Activated T-helper 1 cell treated with anti-CD3 and anti-CD28 coated beads, Interleukin-12 subunit alpha, Interleukin-12 subunit beta, Interleukin-2, Interleukin-4 antibody, amounts not matched to agents 30 ng/mL and 10 ng/mL and 1 ng/mL, durations not matched to agents 14 hours and 24 hours and 36 hours (primary cell): ENCODE results near the gene VSIG10L. TPM values are rescaled to one million over a fixed set of nuclear protein-coding genes. Genes with fewer than 3 reads are reported as not detected.

Experiments
- DNase-seq: peaks from one replicate; pipeline ENCODE4 v3.0.0; 2021; ENCODE audit warnings: low spot score
- H3K27ac Mint-ChIP-seq: one replicate; pipeline ENCODE4 v1.8.0; 2021; ENCODE audit warnings: mild to moderate bottlenecking, mixed read lengths
- H3K27me3 Mint-ChIP-seq: one replicate; pipeline ENCODE4 v1.8.0; 2022; ENCODE audit warnings: mild to moderate bottlenecking, moderate library complexity, mixed read lengths; ENCODE audit not compliant: insufficient read depth
- H3K36me3 Mint-ChIP-seq: one replicate; pipeline ENCODE4 v1.8.0; 2021; ENCODE audit warnings: low read depth, mixed read lengths
- H3K4me1 Mint-ChIP-seq: one replicate; pipeline ENCODE4 v1.8.0; 2021; ENCODE audit warnings: low read depth, mixed read lengths
- H3K4me3 Mint-ChIP-seq: one replicate; pipeline ENCODE4 v1.8.0; 2021; ENCODE audit warnings: mild to moderate bottlenecking, moderate library complexity, mixed read lengths
- H3K9me3 Mint-ChIP-seq: one replicate; pipeline ENCODE4 v1.8.0; 2021; ENCODE audit warnings: mixed read lengths
- intact Hi-C: fragments of 100-400 bp; cut with micrococcal nuclease; formaldehyde crosslinking; loops from one replicate; pipeline ENCODE4 v1.15.1; 2024
- total RNA-seq: library from RNA; stranded (reverse); gene quantifications from 2 replicates; pipeline ENCODE4 v1.2.3, GENCODE V29; 2022

The VSIG10L gene
- total RNA-seq, 1 donor from 2014 or later, result 6.0 TPM

DNA sequence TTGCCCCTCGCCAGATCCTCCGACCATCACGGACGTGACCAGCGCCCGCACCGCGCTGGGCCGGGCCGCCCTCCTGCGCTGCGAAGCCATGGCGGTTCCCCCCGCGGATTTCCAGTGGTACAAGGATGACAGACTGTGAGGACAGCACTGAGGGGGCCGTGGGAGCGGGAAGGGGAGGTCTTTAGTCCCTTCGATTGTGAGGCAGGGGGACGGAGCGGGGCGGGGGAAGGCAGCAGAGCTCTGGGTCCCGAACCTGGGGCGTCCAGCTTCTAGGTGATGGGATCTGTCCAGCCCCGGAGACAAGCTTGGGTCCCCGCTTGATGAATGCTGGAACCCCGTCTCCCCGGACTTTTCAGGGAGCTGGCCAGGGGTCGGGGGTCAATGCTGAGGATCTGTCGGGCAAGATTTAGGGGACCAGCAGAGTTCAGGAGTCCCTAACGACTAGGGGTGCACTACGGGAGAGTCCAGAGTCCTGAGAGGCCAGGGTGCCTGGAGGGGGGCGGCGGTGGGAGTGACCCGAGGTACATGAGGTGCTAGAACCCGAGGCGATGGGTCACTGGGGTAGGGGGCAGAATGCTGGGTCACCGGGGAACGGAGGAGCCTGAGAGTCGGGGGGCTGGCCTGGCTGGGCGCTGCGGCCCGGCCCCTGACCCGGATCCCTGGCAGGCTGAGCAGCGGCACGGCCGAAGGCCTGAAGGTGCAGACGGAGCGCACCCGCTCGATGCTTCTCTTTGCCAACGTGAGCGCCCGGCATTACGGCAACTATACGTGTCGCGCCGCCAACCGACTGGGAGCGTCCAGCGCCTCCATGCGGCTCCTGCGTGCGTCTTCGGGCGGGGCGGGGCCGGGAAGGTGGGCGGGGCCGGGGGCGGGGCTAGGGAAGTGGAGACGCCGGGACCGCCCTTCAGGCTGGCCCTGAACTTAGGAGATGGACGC lies 14.6 kb downstream of the VSIG10L start:
- intact Hi-C loops, result loop anchor here (1.0 to 2.0 kb wide), 4 partner anchors 12 to 169 kb away; no protein-coding TSS in a partner anchor
- peak; percentile 49 for DNase-seq
- H3K4me1 Mint-ChIP-seq, result peaks cover 12% of the 10 kb centered on the region
- peaks cover 9% of the 10 kb centered on the region for H3K36me3 Mint-ChIP-seq
- H3K9me3 Mint-ChIP-seq, result no peaks in the 10 kb centered on the region
- H3K27ac Mint-ChIP-seq, result peak overlapping the region; percentile 63
- peaks cover 24% of the 10 kb centered on the region for H3K27me3 Mint-ChIP-seq
- H3K4me3 Mint-ChIP-seq, result peak overlapping the region; percentile 79

GRCh38 chr19:51326216-51327065 lies 15.5 kb downstream of the VSIG10L start:
- no peaks in the 10 kb centered on the region for H3K9me3 Mint-ChIP-seq
- H3K27ac Mint-ChIP-seq, result no peak overlapping the region
- H3K36me3 Mint-ChIP-seq, result peaks cover 4% of the 10 kb centered on the region
- peak overlapping the region; percentile 9 for H3K4me3 Mint-ChIP-seq
- no peak for DNase-seq
- peaks cover 12% of the 10 kb centered on the region for H3K4me1 Mint-ChIP-seq
- peaks cover 26% of the 10 kb centered on the region for H3K27me3 Mint-ChIP-seq
- intact Hi-C loops, result loop anchor here (1.0 to 2.0 kb wide), 4 partner anchors 13 to 168 kb away; no protein-coding TSS in a partner anchor

- intact Hi-C loops, result no loop called here
- Mint-ChIP-seq H3K27me3 (peaks cover 26% of the 10 kb centered on the region), H3K27ac (peak overlapping the region; percentile 50), H3K36me3 (peaks cover 2% of the 10 kb centered on the region), H3K4me1 (peaks cover 12% of the 10 kb centered on the region), H3K4me3 (peak overlapping the region; percentile 23), H3K9me3 (no peaks in the 10 kb centered on the region)
- DNase-seq, result no peak
These were observed 16.6 kb downstream of the VSIG10L start for GRCh38 chr19:51325161-51325976.

- no peaks in the 10 kb centered on the region for H3K9me3 Mint-ChIP-seq
- peak overlapping the region; percentile 9 for H3K27ac Mint-ChIP-seq
- no peak overlapping the region for H3K4me3 Mint-ChIP-seq
- intact Hi-C loops, result no loop called here
- peaks cover 12% of the 10 kb centered on the region for H3K4me1 Mint-ChIP-seq
- peaks cover 2% of the 10 kb centered on the region for H3K36me3 Mint-ChIP-seq
- H3K27me3 Mint-ChIP-seq, result peaks cover 26% of the 10 kb centered on the region
- no peak for DNase-seq
These were observed 17.8 kb downstream of the VSIG10L start for GRCh38 chr19:51324167-51324481.

- H3K9me3 Mint-ChIP-seq, result no peaks in the 10 kb centered on the region
- H3K27me3 Mint-ChIP-seq, result peaks cover 26% of the 10 kb centered on the region
- intact Hi-C loops, result no loop called here
- DNase-seq, result no peak
- no peak overlapping the region for H3K4me3 Mint-ChIP-seq
- no peak overlapping the region for H3K27ac Mint-ChIP-seq
- peaks cover 12% of the 10 kb centered on the region for H3K4me1 Mint-ChIP-seq
- peaks cover 2% of the 10 kb centered on the region for H3K36me3 Mint-ChIP-seq
These were observed 18.3 kb downstream of the VSIG10L start for GRCh38 chr19:51323481-51324166.

GRCh38 chr19:51321799-51322198 lies 20.1 kb downstream of the VSIG10L start:
- H3K4me3 Mint-ChIP-seq, result no peak overlapping the region
- no peaks in the 10 kb centered on the region for H3K36me3 Mint-ChIP-seq
- H3K4me1 Mint-ChIP-seq, result peaks cover 7% of the 10 kb centered on the region
- peaks cover 23% of the 10 kb centered on the region for H3K27me3 Mint-ChIP-seq
- no peak overlapping the region for H3K27ac Mint-ChIP-seq
- intact Hi-C loops, result no loop called here
- no peaks in the 10 kb centered on the region for H3K9me3 Mint-ChIP-seq
- DNase-seq, result no peak

- intact Hi-C loops, result no loop called here
- Mint-ChIP-seq H3K9me3 (no peaks in the 10 kb centered on the region), H3K4me3 (no peak overlapping the region), H3K27me3 (peaks cover 10% of the 10 kb centered on the region), H3K27ac (no peak overlapping the region), H3K4me1 (no peaks in the 10 kb centered on the region), H3K36me3 (no peaks in the 10 kb centered on the region)
- no peak for DNase-seq
These were observed 21.7 kb downstream of the VSIG10L start for GRCh38 chr19:51320280-51320657.

DNA sequence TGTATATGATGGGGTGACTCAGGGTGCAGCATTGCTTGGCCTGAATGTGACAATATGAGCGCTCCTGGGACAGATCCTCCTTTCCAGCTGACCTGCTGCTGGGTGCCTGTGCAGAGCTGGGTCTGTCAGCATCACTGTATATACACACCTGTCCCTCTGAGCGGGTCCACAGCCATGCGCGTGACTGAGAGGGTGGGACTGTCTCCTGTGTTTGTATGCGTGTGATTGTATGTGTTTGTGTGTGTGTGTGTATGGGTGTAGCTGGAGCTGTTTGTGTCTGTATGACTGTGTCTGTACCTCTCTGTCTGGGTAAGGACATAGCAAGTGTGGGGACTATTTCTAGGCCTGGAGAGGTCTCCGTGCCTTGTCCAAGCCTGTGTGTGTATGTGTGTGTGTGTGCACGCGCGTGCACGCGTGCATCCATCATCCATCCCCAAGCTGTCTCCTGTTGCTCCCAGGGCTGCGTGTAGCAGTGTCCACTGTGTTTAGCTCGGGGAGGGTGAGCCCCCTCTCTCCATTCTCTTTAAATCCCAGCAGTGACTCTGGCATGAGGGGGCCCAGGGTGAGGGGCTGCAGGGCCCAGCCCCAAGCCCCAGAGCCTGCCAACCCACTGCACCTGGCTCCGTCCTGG lies 22.2 kb downstream of the VSIG10L start:
- intact Hi-C loops, result no loop called here
- DNase-seq, result no peak
- no peaks in the 10 kb centered on the region for H3K9me3 Mint-ChIP-seq
- H3K36me3 Mint-ChIP-seq, result no peaks in the 10 kb centered on the region
- H3K4me1 Mint-ChIP-seq, result no peaks in the 10 kb centered on the region
- no peak overlapping the region for H3K27ac Mint-ChIP-seq
- peaks cover 6% of the 10 kb centered on the region for H3K27me3 Mint-ChIP-seq
- H3K4me3 Mint-ChIP-seq, result no peak overlapping the region

DNA sequence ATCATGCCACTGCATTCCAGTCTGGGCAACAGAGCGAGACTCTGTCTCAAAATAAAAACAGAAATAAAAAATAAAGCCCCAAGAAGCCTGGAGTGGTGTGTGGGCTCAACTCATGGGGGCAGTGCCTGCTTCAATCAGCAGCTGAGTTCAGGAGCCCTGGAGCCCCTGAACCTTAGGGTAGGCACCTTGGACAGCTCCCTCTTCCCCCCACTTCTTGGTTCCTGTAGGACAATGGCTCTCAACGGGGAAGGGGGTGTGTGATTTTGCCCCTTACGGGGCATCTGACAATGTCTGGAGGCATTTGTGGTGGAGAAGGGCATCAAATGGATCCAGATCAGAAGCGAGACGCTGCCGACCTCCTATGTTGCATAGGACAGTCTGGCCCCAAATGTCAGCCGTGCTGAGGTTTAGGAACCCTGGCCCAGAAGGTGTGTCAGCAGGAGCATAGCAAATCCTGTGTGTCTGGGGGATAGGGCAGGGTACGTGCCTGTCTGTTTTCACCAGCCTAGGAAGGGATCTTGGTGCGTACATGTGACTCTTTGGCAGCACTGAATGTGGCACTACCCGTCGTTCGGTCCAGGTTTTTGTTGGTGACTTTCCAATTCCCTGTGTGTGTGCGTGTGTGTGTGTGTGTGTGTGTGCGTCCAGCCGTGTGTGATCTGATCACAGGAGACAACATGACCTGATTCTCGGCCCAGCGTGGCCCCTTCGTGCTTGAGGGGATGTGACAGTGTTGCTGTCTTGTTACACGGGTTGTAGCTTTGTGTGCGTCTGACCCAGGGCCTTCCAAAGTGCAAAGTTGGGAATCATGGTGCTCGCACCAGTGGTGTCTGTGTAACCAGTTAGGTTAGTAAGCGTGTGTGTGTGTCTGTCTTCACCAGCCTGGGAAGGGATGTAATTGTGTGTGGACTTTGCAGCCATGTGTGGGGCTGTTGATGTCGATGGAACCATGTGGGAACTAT lies 23.0 kb downstream of the VSIG10L start:
- intact Hi-C loops, result no loop called here
- Mint-ChIP-seq H3K4me3 (no peak overlapping the region), H3K36me3 (no peaks in the 10 kb centered on the region), H3K4me1 (no peaks in the 10 kb centered on the region), H3K27ac (no peak overlapping the region), H3K27me3 (peaks cover 9% of the 10 kb centered on the region), H3K9me3 (no peaks in the 10 kb centered on the region)
- DNase-seq, result no peak

- H3K4me1 Mint-ChIP-seq, result no peaks in the 10 kb centered on the region
These were observed 24.0 kb downstream of the VSIG10L start for GRCh38 chr19:51317968-51318367.

DNA sequence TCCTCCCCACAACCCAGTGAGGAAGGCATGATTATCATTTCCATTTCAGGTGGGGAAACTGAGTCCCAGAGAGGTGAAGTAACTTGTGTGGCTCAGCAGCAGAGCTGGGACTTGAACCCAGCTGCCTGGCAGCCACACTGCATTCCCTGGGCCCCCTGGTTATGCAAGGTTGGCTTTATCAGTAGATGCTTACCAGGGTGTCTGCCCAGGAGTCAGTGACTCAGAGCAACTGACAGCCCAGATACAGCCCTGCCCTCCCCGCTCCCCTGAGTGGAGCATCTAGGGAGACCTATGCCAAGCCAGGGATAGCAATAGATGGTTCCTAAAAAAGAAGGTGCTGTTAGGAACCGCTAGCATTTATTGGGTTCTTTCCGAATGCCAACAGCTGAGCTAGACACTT lies 24.6 kb downstream of the VSIG10L start:
- H3K27me3 Mint-ChIP-seq, result peaks cover 17% of the 10 kb centered on the region
- DNase-seq, result no peak
- no peak overlapping the region for H3K27ac Mint-ChIP-seq
- intact Hi-C loops, result no loop called here
- no peaks in the 10 kb centered on the region for H3K9me3 Mint-ChIP-seq
- H3K36me3 Mint-ChIP-seq, result no peaks in the 10 kb centered on the region
- H3K4me3 Mint-ChIP-seq, result no peak overlapping the region
- H3K4me1 Mint-ChIP-seq, result no peaks in the 10 kb centered on the region

More at GRCh38 chr19:51317968-51318367, 24.0 kb downstream of the VSIG10L start:
- H3K36me3 Mint-ChIP-seq, result no peaks in the 10 kb centered on the region
- no peak overlapping the region for H3K27ac Mint-ChIP-seq
- no peak overlapping the region for H3K4me3 Mint-ChIP-seq
- DNase-seq, result no peak
- H3K27me3 Mint-ChIP-seq, result peaks cover 18% of the 10 kb centered on the region
- intact Hi-C loops, result no loop called here
- no peaks in the 10 kb centered on the region for H3K9me3 Mint-ChIP-seq
